Measurements from ENCODE around the gene PELI2.
A peak's percentile ranks its signal among the peaks of the same experiment; 100 is the strongest.

The PELI2 gene

GRCh38 chr14:56117765-56118610, at the start of gene PELI2:
Gene PELI2 (plus strand): TSS chr14:56118411. CDS start chr14:56118661, 250 bp downstream.
- Histone ChIP-seq H3K27ac (ENCODE audit: low read depth, low read length) (no peak within 1 kb of the TSS), H3K4me3 (ENCODE audit: low read depth, low read length) (peak within 1 kb of the TSS; percentile 81), H3K27me3 (ENCODE audit: insufficient read depth, low read length) (peaks cover 5% of the 10 kb centered on the region; the same call in 1 of the 2 replicates), H3K79me2 (ENCODE audit: control insufficient read depth, insufficient read depth, low read length, unreplicated experiment) (no peaks in the 10 kb centered on the region), H3K4me1 (ENCODE audit: control insufficient read depth, insufficient read depth, low read length, unreplicated experiment) (peaks cover 9% of the 10 kb centered on the region), H3K36me3 (ENCODE audit: insufficient read depth, low read length) (no peaks in the 10 kb centered on the region), H2AFZ (ENCODE audit: low read length, unreplicated experiment) (peak within 1 kb of the TSS; percentile 88)

- no peak overlapping the region for H2AFZ ChIP-seq (ENCODE audit: low read length, unreplicated experiment)
- no peaks in the 10 kb centered on the region for H3K36me3 ChIP-seq (ENCODE audit: insufficient read depth, low read length)
- peaks cover 53% of the 10 kb centered on the region for H3K27me3 ChIP-seq (ENCODE audit: insufficient read depth, low read length)
Measured at GRCh38 chr14:56073799-56074198, 44.4 kb upstream of the PELI2 start.

GRCh38 chr14:56075301-56075700, 42.9 kb upstream of the PELI2 start:
- no peak overlapping the region for H3K27ac ChIP-seq (ENCODE audit: low read depth, low read length)
- no peak overlapping the region for H3K4me3 ChIP-seq (ENCODE audit: low read depth, low read length)
- H3K4me1 ChIP-seq (ENCODE audit: control insufficient read depth, insufficient read depth, low read length, unreplicated experiment) = no peaks in the 10 kb centered on the region
- no peak overlapping the region for H2AFZ ChIP-seq (ENCODE audit: low read length, unreplicated experiment)
- no peaks in the 10 kb centered on the region for H3K36me3 ChIP-seq (ENCODE audit: insufficient read depth, low read length)
- H3K27me3 ChIP-seq (ENCODE audit: insufficient read depth, low read length) = peaks cover 56% of the 10 kb centered on the region
- H3K79me2 ChIP-seq (ENCODE audit: control insufficient read depth, insufficient read depth, low read length, unreplicated experiment) = no peaks in the 10 kb centered on the region

More at GRCh38 chr14:56073799-56074198, 44.4 kb upstream of the PELI2 start:
- Histone ChIP-seq H3K79me2 (ENCODE audit: control insufficient read depth, insufficient read depth, low read length, unreplicated experiment) (no peaks in the 10 kb centered on the region), H3K4me1 (ENCODE audit: control insufficient read depth, insufficient read depth, low read length, unreplicated experiment) (no peaks in the 10 kb centered on the region), H3K4me3 (ENCODE audit: low read depth, low read length) (no peak overlapping the region), H3K27ac (ENCODE audit: low read depth, low read length) (no peak overlapping the region)

GRCh38 chr14:56081139-56081538, 37.1 kb upstream of the PELI2 start:
- H2AFZ ChIP-seq (ENCODE audit: low read length, unreplicated experiment) = no peak overlapping the region
- peaks cover 72% of the 10 kb centered on the region for H3K27me3 ChIP-seq (ENCODE audit: insufficient read depth, low read length)
- H3K79me2 ChIP-seq (ENCODE audit: control insufficient read depth, insufficient read depth, low read length, unreplicated experiment) = no peaks in the 10 kb centered on the region

GRCh38 chr14:56082880-56083279, 35.3 kb upstream of the PELI2 start:
- peaks cover 72% of the 10 kb centered on the region for H3K27me3 ChIP-seq (ENCODE audit: insufficient read depth, low read length)
- H3K79me2 ChIP-seq (ENCODE audit: control insufficient read depth, insufficient read depth, low read length, unreplicated experiment) = no peaks in the 10 kb centered on the region
- H3K4me1 ChIP-seq (ENCODE audit: control insufficient read depth, insufficient read depth, low read length, unreplicated experiment) = no peaks in the 10 kb centered on the region
- H3K4me3 ChIP-seq (ENCODE audit: low read depth, low read length) = no peak overlapping the region
- no peak overlapping the region for H3K27ac ChIP-seq (ENCODE audit: low read depth, low read length)
- H2AFZ ChIP-seq (ENCODE audit: low read length, unreplicated experiment) = no peak overlapping the region
- no peaks in the 10 kb centered on the region for H3K36me3 ChIP-seq (ENCODE audit: insufficient read depth, low read length)

More at GRCh38 chr14:56081139-56081538, 37.1 kb upstream of the PELI2 start:
- H3K4me1 ChIP-seq (ENCODE audit: control insufficient read depth, insufficient read depth, low read length, unreplicated experiment) = no peaks in the 10 kb centered on the region
- H3K36me3 ChIP-seq (ENCODE audit: insufficient read depth, low read length) = no peaks in the 10 kb centered on the region
- H3K4me3 ChIP-seq (ENCODE audit: low read depth, low read length) = no peak overlapping the region
- no peak overlapping the region for H3K27ac ChIP-seq (ENCODE audit: low read depth, low read length)

- H3K79me2 ChIP-seq (ENCODE audit: control insufficient read depth, insufficient read depth, low read length, unreplicated experiment) = no peaks in the 10 kb centered on the region
- H3K27me3 ChIP-seq (ENCODE audit: insufficient read depth, low read length) = peaks cover 69% of the 10 kb centered on the region
- H3K27ac ChIP-seq (ENCODE audit: low read depth, low read length) = no peak overlapping the region
- no peak overlapping the region for H3K4me3 ChIP-seq (ENCODE audit: low read depth, low read length)
- no peak overlapping the region for H2AFZ ChIP-seq (ENCODE audit: low read length, unreplicated experiment)
- H3K36me3 ChIP-seq (ENCODE audit: insufficient read depth, low read length) = no peaks in the 10 kb centered on the region
- no peaks in the 10 kb centered on the region for H3K4me1 ChIP-seq (ENCODE audit: control insufficient read depth, insufficient read depth, low read length, unreplicated experiment)
Measured at GRCh38 chr14:56085471-56085870, 32.7 kb upstream of the PELI2 start.

- no peaks in the 10 kb centered on the region for H3K4me1 ChIP-seq (ENCODE audit: control insufficient read depth, insufficient read depth, low read length, unreplicated experiment)
- no peaks in the 10 kb centered on the region for H3K36me3 ChIP-seq (ENCODE audit: insufficient read depth, low read length)
- no peaks in the 10 kb centered on the region for H3K79me2 ChIP-seq (ENCODE audit: control insufficient read depth, insufficient read depth, low read length, unreplicated experiment)
- peaks cover 57% of the 10 kb centered on the region for H3K27me3 ChIP-seq (ENCODE audit: insufficient read depth, low read length)
- H2AFZ ChIP-seq (ENCODE audit: low read length, unreplicated experiment) = no peak overlapping the region
- H3K27ac ChIP-seq (ENCODE audit: low read depth, low read length) = no peak overlapping the region
- H3K4me3 ChIP-seq (ENCODE audit: low read depth, low read length) = no peak overlapping the region
Measured at GRCh38 chr14:56087671-56088471, 30.3 kb upstream of the PELI2 start.

- Histone ChIP-seq H2AFZ (ENCODE audit: low read length, unreplicated experiment) (no peak overlapping the region), H3K79me2 (ENCODE audit: control insufficient read depth, insufficient read depth, low read length, unreplicated experiment) (no peaks in the 10 kb centered on the region), H3K4me1 (ENCODE audit: control insufficient read depth, insufficient read depth, low read length, unreplicated experiment) (no peaks in the 10 kb centered on the region), H3K4me3 (ENCODE audit: low read depth, low read length) (no peak overlapping the region), H3K36me3 (ENCODE audit: insufficient read depth, low read length) (no peaks in the 10 kb centered on the region), H3K27ac (ENCODE audit: low read depth, low read length) (no peak overlapping the region), H3K27me3 (ENCODE audit: insufficient read depth, low read length) (peaks cover 46% of the 10 kb centered on the region)
Measured at GRCh38 chr14:56088941-56089340, 29.3 kb upstream of the PELI2 start.

GRCh38 chr14:56092763-56093162, 25.4 kb upstream of the PELI2 start:
- H3K36me3 ChIP-seq (ENCODE audit: insufficient read depth, low read length) = no peaks in the 10 kb centered on the region
- no peak overlapping the region for H2AFZ ChIP-seq (ENCODE audit: low read length, unreplicated experiment)
- H3K27ac ChIP-seq (ENCODE audit: low read depth, low read length) = no peak overlapping the region
- no peak overlapping the region for H3K4me3 ChIP-seq (ENCODE audit: low read depth, low read length)
- no peaks in the 10 kb centered on the region for H3K4me1 ChIP-seq (ENCODE audit: control insufficient read depth, insufficient read depth, low read length, unreplicated experiment)
- no peaks in the 10 kb centered on the region for H3K79me2 ChIP-seq (ENCODE audit: control insufficient read depth, insufficient read depth, low read length, unreplicated experiment)
- peaks cover 26% of the 10 kb centered on the region for H3K27me3 ChIP-seq (ENCODE audit: insufficient read depth, low read length)

- H2AFZ ChIP-seq (ENCODE audit: low read length, unreplicated experiment) = no peak overlapping the region
- no peak overlapping the region for H3K27ac ChIP-seq (ENCODE audit: low read depth, low read length)
- no peaks in the 10 kb centered on the region for H3K36me3 ChIP-seq (ENCODE audit: insufficient read depth, low read length)
- no peak overlapping the region for H3K4me3 ChIP-seq (ENCODE audit: low read depth, low read length)
- no peaks in the 10 kb centered on the region for H3K4me1 ChIP-seq (ENCODE audit: control insufficient read depth, insufficient read depth, low read length, unreplicated experiment)
- H3K27me3 ChIP-seq (ENCODE audit: insufficient read depth, low read length) = peaks cover 23% of the 10 kb centered on the region; the same call in 1 of the 2 replicates
- H3K79me2 ChIP-seq (ENCODE audit: control insufficient read depth, insufficient read depth, low read length, unreplicated experiment) = no peaks in the 10 kb centered on the region
Measured at GRCh38 chr14:56094076-56094475, 24.1 kb upstream of the PELI2 start.
